PC-9 (cell line): ENCODE data around the gene TTC7B. TPM values are rescaled to one million over a fixed set of nuclear protein-coding genes. Genes with fewer than 3 reads are reported as not detected.

Source experiments
- BruUV-seq: library from RNA; stranded (reverse); fragments of 400-500 nt; replicated peaks from 2 replicates; lab custom pipeline; 2021; lab: Mats Ljungman, UMichigan
- CTCF ChIA-PET: fragments of 300-600 bp; sonication (Branson Sonifier 250); formaldehyde crosslinking; loops from one replicate; lab custom pipeline; 2022; ENCODE audit warnings: antibody characterized with exemption; lab: Charles Lee
- POLR2A ChIA-PET: fragments of 300-600 bp; sonication (Branson Sonifier 250); formaldehyde crosslinking; loops from one replicate; lab custom pipeline; 2022; ENCODE audit warnings: antibody characterized with exemption; ENCODE audit not compliant: unreplicated experiment; lab: Charles Lee
- DNase-seq, 2 experiments: peaks; one replicate each; pipeline versions ENCODE4 v3.0.0 to v3.0.0-alpha.2; 2015 to 2022; ENCODE audit warnings: mixed read lengths in 1 of 2
- H2AFZ ChIP-seq: fragments of 200-600 bp; sonication (generic); 2 replicates; pipeline ENCODE4 v1.8.1; 2017; ENCODE audit warnings: antibody characterized with exemption
- H3F3A ChIP-seq: fragments of 200-600 bp; sonication (generic); 2 replicates; pipeline ENCODE4 v1.8.1; 2017; ENCODE audit warnings: antibody characterized with exemption, mild to moderate bottlenecking, low read depth; ENCODE audit not compliant: insufficient read depth
- H3K27ac ChIP-seq: fragments of 200-600 bp; sonication (generic); 2 replicates; pipeline ENCODE4 v1.6.1; 2016; ENCODE audit warnings: mixed run types
- H3K27me3 ChIP-seq: fragments of 200-600 bp; sonication (generic); 2 replicates; pipeline ENCODE4 v1.6.1; 2016; ENCODE audit warnings: low read depth, mixed run types; ENCODE audit not compliant: insufficient read depth
- H3K36me3 ChIP-seq: fragments of 200-600 bp; sonication (generic); 2 replicates; pipeline ENCODE4 v1.6.1; 2016; ENCODE audit warnings: low read depth, mixed run types
- H3K4me1 ChIP-seq: fragments of 200-600 bp; sonication (generic); replicated peaks from 2 replicates; pipeline ENCODE4 v1.6.1; 2016; ENCODE audit warnings: mixed run types; ENCODE audit not compliant: insufficient read depth
- H3K4me2 ChIP-seq: fragments of 200-600 bp; sonication (generic); 2 replicates; pipeline ENCODE4 v1.6.1; 2017; ENCODE audit warnings: mixed run types
- H3K4me3 ChIP-seq: fragments of 200-600 bp; sonication (generic); 2 replicates; pipeline ENCODE4 v1.6.1; 2016; ENCODE audit warnings: mixed run types
- H3K79me2 ChIP-seq: fragments of 200-600 bp; sonication (generic); 2 replicates; pipeline ENCODE4 v1.6.1; 2017; ENCODE audit warnings: low read depth, mixed run types
- H3K9me2 ChIP-seq: fragments of 200-600 bp; sonication (generic); 2 replicates; pipeline ENCODE4 v1.8.1; 2017; ENCODE audit warnings: mild to moderate bottlenecking; ENCODE audit not compliant: insufficient read depth
- H3K9me3 ChIP-seq: fragments of 200-600 bp; sonication (generic); 2 replicates; pipeline ENCODE4 v1.8.1; 2016; ENCODE audit warnings: low read depth; ENCODE audit not compliant: insufficient read depth
- H4K20me1 ChIP-seq: fragments of 200-600 bp; sonication (generic); 2 replicates; pipeline ENCODE4 v1.8.1; 2017; ENCODE audit not compliant: insufficient read depth
- CTCF ChIP-seq: fragments of 200-600 bp; sonication (generic); conservative IDR thresholded peaks from 2 replicates; pipeline ENCODE4 v1.6.1; 2017; ENCODE audit warnings: mixed run types, antibody characterized with exemption, mild to moderate bottlenecking, moderate library complexity
- EZH2 ChIP-seq: fragments of 200-600 bp; sonication (generic); IDR thresholded peaks from 2 replicates; pipeline ENCODE4 v1.8.0; 2017; ENCODE audit warnings: antibody characterized with exemption, low read depth
- intact Hi-C: fragments of 100-400 bp; cut with micrococcal nuclease; formaldehyde crosslinking; loops from one replicate; pipeline ENCODE4 v1.10.0; 2022; ENCODE audit not compliant: unreplicated experiment
- total RNA-seq: library from RNA; stranded (reverse); gene quantifications from 2 replicates; pipeline ENCODE4 v1.2.3, GENCODE V29; 2021

TTC7B gene
- total RNA-seq, 1 experiment from 2014 or later, result 6.8 TPM

GRCh38 chr14:90553921-90554336, 262.3 kb downstream of the TTC7B start:
- Histone ChIP-seq H3F3A (no peaks in the 10 kb centered on the region), H3K27ac (no peak overlapping the region), H2AFZ (no peak overlapping the region), H3K9me2 (no peaks in the 10 kb centered on the region), H3K79me2 (no peaks in the 10 kb centered on the region), H3K4me1 (no peaks in the 10 kb centered on the region), H3K27me3 (no peaks in the 10 kb centered on the region), H3K36me3 (no peaks in the 10 kb centered on the region), H3K9me3 (no peaks in the 10 kb centered on the region), H4K20me1 (no peaks in the 10 kb centered on the region), H3K4me2 (no peak overlapping the region), H3K4me3 (no peak overlapping the region)
- ChIA-PET CTCF (no interaction called here), POLR2A (no interaction called here)
- no peak for TF ChIP-seq EZH2
- no peak for TF ChIP-seq CTCF
- no TSS peak for BruUV-seq
- no peak for DNase-seq
- intact Hi-C loops, result no loop called here

GRCh38 chr14:90553298-90553920, 262.8 kb downstream of the TTC7B start:
- no peaks in the 10 kb centered on the region for H3K4me1 ChIP-seq
- no peaks in the 10 kb centered on the region for H3K79me2 ChIP-seq
- no peaks in the 10 kb centered on the region for H3F3A ChIP-seq
- no peak overlapping the region for H3K4me3 ChIP-seq
- H3K4me2 ChIP-seq, result no peak overlapping the region
- H3K36me3 ChIP-seq, result no peaks in the 10 kb centered on the region
- intact Hi-C loops, result no loop called here
- H3K27ac ChIP-seq, result no peak overlapping the region
- no peak overlapping the region for H2AFZ ChIP-seq
- TF ChIP-seq CTCF (no peak), EZH2 (no peak)
- no peaks in the 10 kb centered on the region for H3K9me2 ChIP-seq
- ChIA-PET POLR2A (no interaction called here), CTCF (no interaction called here)
- no peaks in the 10 kb centered on the region for H4K20me1 ChIP-seq
- no peaks in the 10 kb centered on the region for H3K27me3 ChIP-seq
- DNase-seq, result no peak
- no TSS peak for BruUV-seq
- H3K9me3 ChIP-seq, result no peaks in the 10 kb centered on the region

- Histone ChIP-seq H3K4me2 (no peak overlapping the region), H3K79me2 (no peaks in the 10 kb centered on the region), H3K27me3 (no peaks in the 10 kb centered on the region), H3K36me3 (no peaks in the 10 kb centered on the region), H4K20me1 (no peaks in the 10 kb centered on the region), H3K4me1 (no peaks in the 10 kb centered on the region), H3K9me2 (no peaks in the 10 kb centered on the region), H3K27ac (no peak overlapping the region), H3F3A (no peaks in the 10 kb centered on the region), H3K4me3 (no peak overlapping the region), H3K9me3 (no peaks in the 10 kb centered on the region), H2AFZ (no peak overlapping the region)
- ChIA-PET CTCF (no interaction called here), POLR2A (no interaction called here)
- BruUV-seq, result no TSS peak
- TF ChIP-seq EZH2 (no peak), CTCF (no peak)
- intact Hi-C loops, result no loop called here
- no peak for DNase-seq
Measured at GRCh38 chr14:90552465-90553297, 263.5 kb downstream of the TTC7B start.
